T-helper 22 cell (primary cell): ENCODE data around the gene ARVCF.

Source experiments
- DNase-seq: peaks from one replicate; pipeline ENCODE4 v3.0.0-alpha.2; 2020; ENCODE audit warnings: low read depth

ARVCF gene

GRCh38 chr22:20016734-20017621, at the start of gene ARVCF:
Gene ARVCF (minus strand): TSS chr22:20016823. CDS start chr22:19990794, 26,029 bp downstream.
- DNase-seq: peak; percentile 84

DNA sequence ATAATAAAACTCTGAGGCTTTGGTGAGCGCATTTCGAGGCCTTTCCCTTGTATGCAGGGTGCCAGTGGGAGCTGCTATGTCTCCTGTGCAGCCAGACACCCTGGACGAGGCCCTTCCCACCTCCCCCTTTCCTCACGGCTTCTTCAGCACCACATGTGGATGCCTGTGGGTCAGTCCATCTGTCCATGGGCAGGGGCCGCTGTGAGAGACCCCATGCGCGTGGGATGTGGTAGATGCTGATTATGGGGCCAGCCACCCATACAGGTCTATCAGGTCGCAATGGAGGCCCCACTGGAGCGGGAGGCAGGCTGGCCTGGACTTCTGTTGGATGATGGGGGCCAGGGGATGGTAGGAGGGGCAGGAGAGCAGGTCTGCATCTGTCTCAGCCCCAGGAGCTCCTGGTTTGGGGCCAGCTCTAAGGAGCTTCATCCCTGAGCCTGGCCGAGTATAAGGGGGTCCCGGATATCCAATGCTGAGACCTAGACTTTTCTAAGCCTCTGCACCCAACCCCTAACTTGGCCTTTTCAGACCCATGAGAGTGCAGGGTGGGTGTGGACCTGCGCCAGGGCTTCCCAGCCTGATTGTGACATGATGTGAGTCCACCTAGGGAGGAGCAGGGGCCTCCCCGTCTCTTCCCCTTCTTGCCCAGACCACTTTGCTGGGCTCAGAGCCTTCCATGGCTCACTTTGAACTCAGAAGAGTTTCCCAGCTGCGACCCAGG, 49.4 kb upstream of the ARVCF start:
- no peak for DNase-seq

DNA sequence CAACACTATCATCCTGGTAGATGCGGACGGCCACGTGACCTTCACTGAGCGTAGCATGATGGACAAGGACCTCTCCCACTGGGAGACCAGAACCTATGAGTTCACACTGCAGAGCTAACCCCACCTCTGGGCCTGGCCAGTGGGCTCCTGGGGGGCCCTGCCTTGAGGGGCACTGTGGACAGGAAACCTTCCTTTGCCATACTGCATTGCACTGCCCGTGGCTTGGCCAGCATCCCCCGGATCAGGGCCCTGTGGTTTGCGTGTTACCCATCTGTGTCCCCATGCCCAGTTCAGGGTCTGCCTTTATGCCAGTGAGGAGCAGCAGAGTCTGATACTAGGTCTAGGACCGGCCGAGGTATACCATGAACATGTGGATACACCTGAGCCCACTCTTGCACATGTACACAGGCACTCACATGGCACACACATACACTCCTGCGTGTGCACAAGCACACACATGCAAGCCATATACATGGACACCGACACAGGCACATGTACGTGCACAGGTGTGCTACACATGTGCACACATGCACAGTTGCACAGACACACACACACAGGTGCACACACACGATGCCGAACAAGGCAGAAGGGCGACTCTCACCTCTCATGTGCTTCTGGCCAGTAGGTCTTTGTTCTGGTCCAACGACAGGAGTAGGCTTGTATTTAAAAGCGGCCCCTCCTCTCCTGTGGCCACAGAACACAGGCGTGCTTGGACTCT, 48.1 kb upstream of the ARVCF start:
- no peak for DNase-seq

- DNase-seq: no peak
These were observed 47.5 kb upstream of the ARVCF start for GRCh38 chr22:20064140-20064480.

GRCh38 chr22:20063271-20064139, 46.9 kb upstream of the ARVCF start:
- DNase-seq: no peak

GRCh38 chr22:20062766-20063083, 46.1 kb upstream of the ARVCF start:
- DNase-seq: no peak

- no peak for DNase-seq
These were observed 45.6 kb upstream of the ARVCF start for GRCh38 chr22:20062043-20062765.

GRCh38 chr22:20061481-20061861, 44.8 kb upstream of the ARVCF start:
- no peak for DNase-seq

DNA sequence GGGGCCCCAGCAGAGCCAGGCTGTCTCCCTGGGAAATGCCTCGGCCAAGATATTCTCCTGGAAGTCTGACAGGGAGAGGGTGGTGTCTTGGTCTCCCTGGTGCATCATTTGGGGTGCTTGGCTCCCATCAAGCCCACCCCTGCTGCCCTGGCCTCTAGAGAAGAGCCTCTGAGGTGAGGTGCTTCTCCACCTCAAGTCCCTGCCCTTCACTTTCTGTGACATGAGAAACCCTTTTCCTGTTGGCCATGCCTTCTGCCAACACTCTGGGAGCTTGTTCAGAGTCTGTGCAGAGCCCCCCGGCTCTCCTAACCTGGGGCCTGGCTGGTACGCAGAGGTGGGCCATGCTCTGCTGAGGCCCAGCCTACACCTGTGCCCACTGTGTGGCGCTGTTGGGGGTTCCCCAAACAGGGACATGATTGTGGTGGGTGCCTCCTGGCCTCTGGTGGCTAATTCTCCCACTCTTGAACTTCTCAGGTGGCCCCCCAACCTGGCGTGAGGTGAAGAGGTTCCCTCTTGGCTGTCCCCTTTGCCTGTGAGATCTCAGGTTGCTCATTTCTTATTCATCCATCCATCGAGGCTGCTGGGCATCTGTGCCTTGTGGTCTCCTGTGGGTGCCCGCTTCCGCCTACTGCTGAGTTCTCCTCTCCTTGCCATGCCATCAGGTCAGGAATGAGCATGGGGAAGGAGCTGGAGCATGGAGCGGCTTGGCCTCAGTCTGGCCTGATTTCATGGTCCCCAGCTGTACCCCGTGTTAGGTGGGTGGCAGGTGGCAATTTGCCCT, 44.3 kb upstream of the ARVCF start:
- no peak for DNase-seq

GRCh38 chr22:20058989-20059770, 42.6 kb upstream of the ARVCF start:
- DNase-seq: no peak

DNA sequence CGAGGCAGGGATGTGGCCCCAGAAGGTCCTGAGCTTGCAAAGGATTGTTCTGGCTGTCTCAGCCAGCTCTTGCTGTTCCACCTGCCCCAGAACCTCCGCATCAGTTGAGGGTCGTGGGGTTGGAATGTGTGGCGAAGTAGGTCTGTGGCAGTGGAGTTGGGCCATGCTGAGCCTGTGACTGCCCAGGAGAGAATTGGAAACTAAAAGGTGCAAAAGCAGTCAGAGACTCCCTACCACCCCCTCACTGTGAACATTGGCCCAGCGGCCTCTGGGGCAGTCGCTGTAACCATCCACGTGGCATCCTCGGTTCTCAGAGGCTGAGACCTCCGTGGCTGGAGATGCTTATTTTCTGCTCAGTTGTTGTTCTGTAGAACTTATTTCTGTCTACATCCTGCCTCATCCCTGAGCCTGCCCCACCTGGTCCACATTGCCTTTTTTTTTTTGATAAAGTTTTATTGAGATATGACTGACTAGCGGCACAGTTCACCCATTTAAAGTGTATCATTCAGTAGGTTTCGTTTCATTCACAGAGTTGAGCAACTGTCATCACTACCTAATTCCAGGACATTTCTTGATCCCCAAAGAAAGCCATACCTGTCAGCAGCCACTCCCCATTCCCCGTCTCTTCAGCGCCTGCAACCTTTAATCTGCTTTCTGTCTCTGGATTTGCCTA, 41.1 kb upstream of the ARVCF start:
- no peak for DNase-seq

- no peak for DNase-seq
These were observed 40.2 kb upstream of the ARVCF start for GRCh38 chr22:20056696-20057386.

DNA sequence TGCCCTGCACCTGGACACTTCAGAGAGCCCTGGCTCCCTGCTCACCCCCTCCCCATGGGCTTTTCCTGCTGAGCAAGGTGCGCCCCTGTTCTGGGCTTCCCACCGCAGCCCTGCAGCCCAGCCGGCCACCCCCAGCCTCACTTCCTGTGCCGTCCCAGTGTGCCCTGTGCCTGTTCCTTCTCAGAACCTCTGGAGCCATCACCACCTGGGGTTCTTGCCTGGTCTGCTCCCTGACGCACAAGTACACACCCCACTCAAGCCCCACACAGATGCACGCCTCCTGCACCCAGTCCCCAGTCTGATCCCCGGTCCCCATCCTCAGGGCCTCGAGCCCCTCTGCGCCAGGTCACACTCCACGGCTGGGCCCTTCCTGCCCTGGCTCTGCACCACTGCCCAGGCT, 39.5 kb upstream of the ARVCF start:
- no peak for DNase-seq

DNA sequence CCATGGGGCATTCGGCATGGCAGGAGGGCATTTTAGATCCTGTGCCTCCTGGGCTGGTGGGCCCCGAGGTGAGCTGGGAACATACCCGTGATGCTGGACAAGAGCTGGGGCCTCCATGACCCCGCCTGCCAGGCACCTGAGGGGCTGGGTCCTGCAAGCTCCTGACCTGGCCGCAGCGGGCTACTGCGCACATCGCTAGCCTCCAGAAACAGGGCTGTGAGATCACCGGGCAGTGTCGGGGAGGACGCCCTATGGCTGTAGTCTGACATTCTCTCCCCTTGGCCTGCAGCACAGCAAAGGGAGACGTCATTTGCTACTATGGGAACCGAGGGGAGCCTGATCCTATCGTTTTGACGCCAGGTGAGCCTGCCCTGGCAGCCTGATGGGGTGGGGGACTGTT, 39.0 kb upstream of the ARVCF start:
- no peak for DNase-seq

GRCh38 chr22:20055144-20055543, 38.5 kb upstream of the ARVCF start:
- no peak for DNase-seq

DNA sequence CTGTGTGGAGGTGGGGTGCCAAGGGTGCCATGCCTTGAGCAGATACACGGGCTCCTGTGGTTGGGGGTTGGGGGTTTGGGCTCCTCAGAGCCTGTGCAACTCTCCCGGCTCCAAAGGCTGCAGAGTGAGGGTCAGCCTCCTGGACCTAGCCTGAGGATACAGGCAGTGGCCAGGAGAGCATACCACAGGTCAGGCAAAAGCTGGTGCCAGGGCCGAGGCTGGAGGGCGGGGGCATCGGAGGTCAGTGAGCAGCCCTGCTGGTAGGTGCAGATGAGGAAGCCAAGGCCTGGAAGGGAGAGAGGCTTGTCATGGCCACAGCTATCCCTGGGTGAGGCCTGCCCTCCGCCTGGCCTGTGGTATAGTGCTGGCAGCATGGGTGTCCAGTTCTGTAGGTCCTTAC, 37.9 kb upstream of the ARVCF start:
- no peak for DNase-seq

DNA sequence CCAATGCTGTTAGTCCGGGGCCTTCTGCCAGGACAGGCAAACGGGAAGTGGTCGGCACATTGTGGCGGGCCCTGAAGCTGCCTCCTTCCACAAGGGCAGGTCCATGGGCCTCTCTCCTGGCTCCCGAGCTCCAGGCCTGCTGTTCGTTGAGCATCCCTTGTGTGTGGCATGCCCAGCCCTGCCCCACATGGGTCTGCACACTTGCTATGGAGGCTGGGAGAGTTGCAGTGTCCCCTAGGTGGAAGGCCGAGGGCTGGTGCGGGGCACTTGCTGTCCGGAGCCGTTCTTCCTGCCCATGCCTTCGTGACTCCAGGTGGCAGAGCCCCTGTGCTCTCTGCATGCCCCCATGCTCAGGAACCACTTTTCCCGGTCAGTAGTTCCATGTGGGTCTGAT, 37.4 kb upstream of the ARVCF start:
- DNase-seq: no peak

- DNase-seq: no peak
These were observed 36.9 kb upstream of the ARVCF start for GRCh38 chr22:20053407-20054033.
